ENCODE measurements around the gene IL3.

The IL3 gene

GRCh38 chr5:132065351-132065937, 5.0 kb downstream of the IL3 start:
- H3K4me3 Mint-ChIP-seq: no peak overlapping the region
- peaks cover 4% of the 10 kb centered on the region for H3K36me3 Mint-ChIP-seq (ENCODE audit: insufficient read depth)
- ATAC-seq (replicated peaks; ENCODE audit: extremely low read depth, poor library complexity, severe bottlenecking) (no peak), DNase-seq (ENCODE audit: low spot score in 2 of 2) (no peak)
- no peaks in the 10 kb centered on the region for H3K9me3 Mint-ChIP-seq
- H3K27me3 Mint-ChIP-seq: no peaks in the 10 kb centered on the region
- peaks cover 26% of the 10 kb centered on the region for H3K4me1 Mint-ChIP-seq
- peak overlapping the region; percentile 67 for H3K27ac Mint-ChIP-seq (ENCODE audit: low read depth)

- H3K4me3 Mint-ChIP-seq: no peak overlapping the region
- H3K27ac Mint-ChIP-seq (ENCODE audit: low read depth): peak overlapping the region; percentile 67
- H3K36me3 Mint-ChIP-seq (ENCODE audit: insufficient read depth): peaks cover 4% of the 10 kb centered on the region
- no peak for DNase-seq (ENCODE audit: low spot score in 2 of 2)
- no peak for ATAC-seq (replicated peaks; ENCODE audit: extremely low read depth, poor library complexity, severe bottlenecking)
- peaks cover 30% of the 10 kb centered on the region for H3K4me1 Mint-ChIP-seq
- no peaks in the 10 kb centered on the region for H3K27me3 Mint-ChIP-seq
- H3K9me3 Mint-ChIP-seq: no peaks in the 10 kb centered on the region
These were observed 5.7 kb downstream of the IL3 start for GRCh38 chr5:132065951-132066701.

- peak overlapping the region; percentile 58 for H3K27ac Mint-ChIP-seq (ENCODE audit: low read depth)
- peaks cover 30% of the 10 kb centered on the region for H3K4me1 Mint-ChIP-seq
- peaks cover 4% of the 10 kb centered on the region for H3K36me3 Mint-ChIP-seq (ENCODE audit: insufficient read depth)
- DNase-seq (ENCODE audit: low spot score in 2 of 2) (no peak), ATAC-seq (replicated peaks; ENCODE audit: extremely low read depth, poor library complexity, severe bottlenecking) (no peak)
- no peaks in the 10 kb centered on the region for H3K9me3 Mint-ChIP-seq
- no peak overlapping the region for H3K4me3 Mint-ChIP-seq
- H3K27me3 Mint-ChIP-seq: no peaks in the 10 kb centered on the region
These were observed 6.4 kb downstream of the IL3 start for GRCh38 chr5:132066871-132067270.

GRCh38 chr5:132067451-132067850, 7.0 kb downstream of the IL3 start:
- H3K36me3 Mint-ChIP-seq (ENCODE audit: insufficient read depth): peaks cover 4% of the 10 kb centered on the region
- H3K27me3 Mint-ChIP-seq: no peaks in the 10 kb centered on the region
- no peak overlapping the region for H3K4me3 Mint-ChIP-seq
- DNase-seq (ENCODE audit: low spot score in 2 of 2): no peak
- peaks cover 35% of the 10 kb centered on the region for H3K4me1 Mint-ChIP-seq
- ATAC-seq (replicated peaks; ENCODE audit: extremely low read depth, poor library complexity, severe bottlenecking): no peak
- H3K9me3 Mint-ChIP-seq: no peaks in the 10 kb centered on the region
- H3K27ac Mint-ChIP-seq (ENCODE audit: low read depth): peak overlapping the region; percentile 58

- Mint-ChIP-seq H3K9me3 (no peaks in the 10 kb centered on the region), H3K4me1 (peaks cover 42% of the 10 kb centered on the region), H3K4me3 (no peak overlapping the region), H3K36me3 (ENCODE audit: insufficient read depth) (peaks cover 4% of the 10 kb centered on the region), H3K27ac (ENCODE audit: low read depth) (no peak overlapping the region), H3K27me3 (no peaks in the 10 kb centered on the region)
- ATAC-seq (replicated peaks; ENCODE audit: extremely low read depth, poor library complexity, severe bottlenecking) (no peak), DNase-seq (ENCODE audit: low spot score in 2 of 2) (no peak)
These were observed 7.7 kb downstream of the IL3 start for GRCh38 chr5:132067941-132068808.

- ATAC-seq (replicated peaks; ENCODE audit: extremely low read depth, poor library complexity, severe bottlenecking) (no peak), DNase-seq (ENCODE audit: low spot score in 2 of 2) (no peak)
- Mint-ChIP-seq H3K4me1 (peaks cover 32% of the 10 kb centered on the region), H3K27ac (ENCODE audit: low read depth) (peak overlapping the region; percentile 38), H3K36me3 (ENCODE audit: insufficient read depth) (peaks cover 3% of the 10 kb centered on the region), H3K9me3 (no peaks in the 10 kb centered on the region), H3K4me3 (no peak overlapping the region), H3K27me3 (no peaks in the 10 kb centered on the region)
These were observed 9.1 kb downstream of the IL3 start for GRCh38 chr5:132069561-132069960.

- Mint-ChIP-seq H3K27ac (ENCODE audit: low read depth) (peak overlapping the region; percentile 38), H3K4me3 (no peak overlapping the region), H3K27me3 (no peaks in the 10 kb centered on the region), H3K9me3 (no peaks in the 10 kb centered on the region), H3K36me3 (ENCODE audit: insufficient read depth) (no peaks in the 10 kb centered on the region), H3K4me1 (peaks cover 32% of the 10 kb centered on the region)
- DNase-seq (ENCODE audit: low spot score in 2 of 2) (no peak), ATAC-seq (replicated peaks; ENCODE audit: extremely low read depth, poor library complexity, severe bottlenecking) (no peak)
These were observed 9.5 kb downstream of the IL3 start for GRCh38 chr5:132069994-132070393.

- DNase-seq (ENCODE audit: low spot score in 2 of 2): no peak
- no peak for ATAC-seq (replicated peaks; ENCODE audit: extremely low read depth, poor library complexity, severe bottlenecking)
- Mint-ChIP-seq H3K4me3 (no peak overlapping the region), H3K27ac (ENCODE audit: low read depth) (no peak overlapping the region), H3K27me3 (no peaks in the 10 kb centered on the region), H3K9me3 (no peaks in the 10 kb centered on the region), H3K36me3 (ENCODE audit: insufficient read depth) (no peaks in the 10 kb centered on the region), H3K4me1 (peaks cover 28% of the 10 kb centered on the region)
These were observed 10.2 kb downstream of the IL3 start for GRCh38 chr5:132070460-132071337.

GRCh38 chr5:132071338-132071707, 10.9 kb downstream of the IL3 start:
- Mint-ChIP-seq H3K9me3 (no peaks in the 10 kb centered on the region), H3K27ac (ENCODE audit: low read depth) (no peak overlapping the region), H3K27me3 (no peaks in the 10 kb centered on the region), H3K4me3 (no peak overlapping the region), H3K4me1 (peaks cover 22% of the 10 kb centered on the region), H3K36me3 (ENCODE audit: insufficient read depth) (no peaks in the 10 kb centered on the region)
- DNase-seq (ENCODE audit: low spot score in 2 of 2) (no peak), ATAC-seq (replicated peaks; ENCODE audit: extremely low read depth, poor library complexity, severe bottlenecking) (no peak)

GRCh38 chr5:132072070-132072469, 11.6 kb downstream of the IL3 start:
- no peak for ATAC-seq (replicated peaks; ENCODE audit: extremely low read depth, poor library complexity, severe bottlenecking)
- H3K36me3 Mint-ChIP-seq (ENCODE audit: insufficient read depth): no peaks in the 10 kb centered on the region
- H3K4me3 Mint-ChIP-seq: no peak overlapping the region
- no peak for DNase-seq (ENCODE audit: low spot score in 2 of 2)
- no peaks in the 10 kb centered on the region for H3K27me3 Mint-ChIP-seq
- peaks cover 25% of the 10 kb centered on the region for H3K4me1 Mint-ChIP-seq
- H3K27ac Mint-ChIP-seq (ENCODE audit: low read depth): no peak overlapping the region
- no peaks in the 10 kb centered on the region for H3K9me3 Mint-ChIP-seq

- DNase-seq (ENCODE audit: low spot score in 2 of 2) (no peak), ATAC-seq (replicated peaks; ENCODE audit: extremely low read depth, poor library complexity, severe bottlenecking) (no peak)
- Mint-ChIP-seq H3K9me3 (no peaks in the 10 kb centered on the region), H3K36me3 (ENCODE audit: insufficient read depth) (no peaks in the 10 kb centered on the region), H3K4me1 (peaks cover 30% of the 10 kb centered on the region), H3K27ac (ENCODE audit: low read depth) (no peak overlapping the region), H3K4me3 (no peak overlapping the region), H3K27me3 (no peaks in the 10 kb centered on the region)
These were observed 12.1 kb downstream of the IL3 start for GRCh38 chr5:132072528-132072927.
